Stimulated activated CD8-positive, alpha-beta memory T cell treated with anti-CD3 and anti-CD28 coated beads, Interleukin-4, amount 100 ng/mL, for 24 hours (primary cell): ENCODE data around the gene EPGN.

Experiments used
- DNase-seq: peaks from one replicate; pipeline ENCODE4 v3.0.0-alpha.2; 2020; ENCODE audit warnings: low read depth

EPGN gene

GRCh38 chr4:74308215-74308614, at the start of gene EPGN:
TSS of gene EPGN (plus strand) at chr4:74308470. CDS start at chr4:74308534, 64 bp downstream.
- no peak for DNase-seq

- no peak for DNase-seq
Observed at GRCh38 chr4:74258963-74259362, 49.3 kb upstream of the EPGN start.

DNA sequence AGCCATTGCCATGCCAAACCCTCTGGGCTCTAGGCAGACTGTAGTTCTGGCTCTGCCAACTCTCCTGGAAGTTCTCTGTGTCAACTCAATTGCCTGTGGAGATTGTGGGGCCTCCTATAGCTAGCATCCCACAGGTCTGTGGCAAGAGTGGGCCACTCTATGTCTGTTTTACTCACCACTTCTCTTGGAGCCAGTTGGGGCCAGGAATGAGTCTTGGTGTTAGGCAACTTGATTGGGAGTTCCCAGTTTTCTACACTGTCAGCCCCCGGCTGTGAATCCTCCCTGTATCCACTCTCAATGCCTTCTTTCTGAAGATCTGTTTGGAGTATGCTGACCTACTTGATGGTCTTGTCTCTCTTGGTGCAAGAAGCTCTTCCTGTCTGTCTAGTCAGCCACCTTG, 48.2 kb upstream of the EPGN start:
- DNase-seq: no peak

DNA sequence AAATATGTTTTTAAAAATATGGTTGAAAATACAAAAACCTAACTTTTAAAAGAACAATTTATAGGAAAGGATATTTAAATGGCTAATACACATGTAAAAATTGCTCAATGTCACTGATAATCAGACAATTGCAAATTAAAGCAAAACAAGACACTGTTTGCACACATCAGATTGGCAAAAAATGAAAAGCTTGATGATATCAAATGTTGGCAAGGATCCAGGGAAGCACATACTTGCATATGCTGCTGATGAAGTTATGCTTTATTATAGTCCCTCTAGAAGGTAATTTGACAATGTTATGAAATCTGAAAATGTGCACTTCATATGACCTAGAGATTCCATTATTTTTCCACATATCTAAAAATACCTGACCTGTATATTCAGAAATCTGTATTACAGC, 45.7 kb upstream of the EPGN start:
- no peak for DNase-seq

DNA sequence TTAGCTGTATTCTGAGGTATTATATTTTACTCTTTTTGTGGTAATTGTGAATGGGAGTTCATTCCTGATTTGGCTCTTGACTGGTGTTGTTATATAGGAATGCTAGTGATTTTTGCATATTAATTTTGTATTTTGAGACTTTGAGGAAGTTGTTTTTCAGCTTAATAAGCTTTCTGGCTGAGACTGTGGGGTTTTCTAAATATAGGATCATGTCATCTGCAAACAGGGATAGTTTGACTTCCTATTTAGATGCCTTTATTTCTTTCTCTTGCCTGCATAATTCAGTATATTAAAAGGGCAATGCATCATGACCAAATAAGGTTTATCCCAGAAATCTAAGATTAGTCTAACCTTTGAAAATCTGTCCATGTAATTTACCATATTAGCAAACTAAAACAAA, 44.7 kb upstream of the EPGN start:
- DNase-seq: no peak

DNA sequence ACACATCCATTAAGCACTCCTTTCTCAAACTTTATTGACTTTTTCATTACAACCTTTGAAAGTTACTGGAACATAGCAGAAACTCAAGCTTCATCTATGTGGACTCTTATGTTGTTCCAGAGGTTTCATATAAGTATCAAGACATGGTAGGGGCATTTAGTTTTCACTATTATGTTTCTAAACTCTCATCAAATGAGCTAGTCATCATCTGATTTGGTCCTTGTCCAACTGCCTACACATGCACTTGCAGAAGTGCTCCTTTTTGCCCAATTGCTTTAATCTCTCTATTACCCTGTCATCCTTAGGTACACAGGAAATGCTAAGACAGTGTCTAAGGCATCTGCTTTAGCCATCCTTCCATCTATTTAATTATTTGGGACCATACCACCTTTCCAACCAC, 42.2 kb upstream of the EPGN start:
- DNase-seq: no peak

- DNase-seq: no peak
Observed at GRCh38 chr4:74267998-74268606, 40.2 kb upstream of the EPGN start.

DNA sequence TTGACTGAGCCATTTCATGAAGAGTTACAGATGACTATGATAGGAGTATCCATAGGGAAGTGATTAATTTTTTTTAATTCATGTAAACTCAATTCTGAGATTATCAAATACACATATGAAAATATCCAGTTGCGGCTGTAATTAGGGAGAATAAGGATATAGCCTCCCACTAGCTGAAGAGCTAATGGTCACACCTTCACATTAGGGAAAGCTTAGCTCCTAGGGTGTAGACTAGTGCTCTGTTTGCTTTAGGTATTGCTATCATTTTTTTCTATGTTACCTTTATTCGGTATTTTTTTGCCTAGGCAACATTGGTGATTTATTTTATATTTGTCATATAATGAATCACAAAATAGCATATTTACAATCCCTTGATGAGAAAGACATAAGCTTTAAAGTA, 39.6 kb upstream of the EPGN start:
- no peak for DNase-seq

DNA sequence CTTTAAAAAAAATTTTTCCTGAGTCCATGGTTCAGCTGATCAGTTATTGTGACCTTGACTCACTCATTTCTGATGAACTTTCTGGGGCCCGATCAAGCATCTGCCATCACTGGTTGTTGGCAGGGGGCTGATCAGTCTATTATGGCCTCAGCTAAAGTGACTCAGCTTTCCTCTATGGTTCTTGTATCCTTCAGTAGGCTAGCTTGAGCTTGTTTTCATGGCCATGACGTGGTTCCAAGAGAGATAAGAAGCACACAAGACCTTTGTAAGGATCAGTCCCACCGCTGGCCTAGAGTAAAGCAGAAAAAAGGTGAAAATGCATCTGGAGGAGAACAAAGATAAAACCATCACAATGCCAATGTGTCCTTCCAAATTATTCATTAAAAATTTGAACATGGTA, 29.8 kb upstream of the EPGN start:
- no peak for DNase-seq

DNA sequence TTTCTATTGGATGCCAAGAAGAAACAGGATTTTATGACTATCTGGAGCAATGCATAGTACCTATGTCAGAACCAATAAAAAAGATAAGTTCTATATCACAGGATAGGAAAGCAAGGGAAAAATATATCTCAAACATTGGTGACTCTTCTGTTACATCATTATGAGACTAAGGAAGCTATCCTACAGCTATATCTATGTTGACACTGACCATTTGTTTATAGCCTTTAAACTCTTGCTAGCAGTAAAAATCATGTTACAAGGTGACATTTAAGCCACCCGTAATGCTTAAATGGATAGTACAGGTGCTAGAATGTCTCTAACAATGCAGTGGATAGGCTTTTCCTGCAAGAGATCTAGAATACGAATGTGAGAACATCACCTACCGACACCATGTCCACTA, 28.6 kb upstream of the EPGN start:
- no peak for DNase-seq

DNA sequence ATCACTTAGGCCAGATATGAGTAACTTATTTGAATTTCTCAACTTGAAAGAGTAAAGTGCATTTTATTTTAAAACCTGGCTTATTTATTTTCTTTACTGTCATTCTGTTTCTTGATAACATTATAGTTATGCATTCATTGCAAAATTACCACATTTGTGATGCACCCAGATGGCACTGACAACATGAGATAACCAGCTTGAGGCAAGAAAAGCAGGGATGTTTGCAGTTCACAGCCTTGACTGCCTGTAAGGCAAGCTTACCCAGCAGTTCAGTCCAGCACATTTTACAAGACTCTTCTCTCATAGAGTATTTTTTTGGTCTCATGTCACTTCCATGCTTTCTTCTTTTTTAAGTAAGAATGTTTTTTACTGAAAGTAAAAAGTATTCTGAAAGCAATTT, 25.3 kb upstream of the EPGN start:
- no peak for DNase-seq

DNA sequence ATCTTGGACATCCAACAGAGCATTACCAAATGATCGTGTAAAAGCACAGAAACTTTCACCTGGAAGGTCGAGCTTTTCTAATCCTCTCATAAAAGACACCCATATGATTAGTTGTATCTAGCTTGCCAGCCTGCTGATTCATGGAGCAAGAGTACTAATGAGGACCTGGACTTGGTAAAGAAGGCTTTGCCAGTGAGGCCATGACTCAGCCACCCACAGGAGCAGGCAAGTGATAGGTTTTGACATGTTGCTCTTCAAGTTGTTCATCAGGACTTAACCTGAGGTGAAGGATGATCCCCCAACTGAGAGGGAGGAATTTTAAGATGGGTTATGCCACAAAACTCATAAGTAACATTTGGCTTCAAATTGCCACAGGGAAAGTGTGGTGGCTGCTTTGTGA, 24.7 kb upstream of the EPGN start:
- DNase-seq: no peak

DNA sequence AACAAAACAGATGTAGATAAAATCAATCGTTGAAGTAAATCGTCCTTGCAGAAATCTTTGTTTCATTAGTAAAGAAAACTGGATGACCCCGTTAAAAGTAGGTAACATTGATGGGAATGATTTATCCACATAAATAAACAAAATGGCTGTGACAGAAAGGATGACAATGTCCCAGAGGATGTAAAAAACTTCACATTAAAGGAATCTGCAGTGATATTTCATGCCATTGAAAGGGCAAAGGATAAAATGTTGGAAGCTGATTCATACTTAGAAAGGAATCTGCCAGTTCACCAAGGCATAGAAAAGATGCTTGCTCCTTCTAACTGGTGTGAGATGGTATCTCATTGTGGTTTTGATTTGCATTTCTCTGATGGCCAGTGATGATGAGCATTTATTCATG, 24.2 kb upstream of the EPGN start:
- DNase-seq: no peak

DNA sequence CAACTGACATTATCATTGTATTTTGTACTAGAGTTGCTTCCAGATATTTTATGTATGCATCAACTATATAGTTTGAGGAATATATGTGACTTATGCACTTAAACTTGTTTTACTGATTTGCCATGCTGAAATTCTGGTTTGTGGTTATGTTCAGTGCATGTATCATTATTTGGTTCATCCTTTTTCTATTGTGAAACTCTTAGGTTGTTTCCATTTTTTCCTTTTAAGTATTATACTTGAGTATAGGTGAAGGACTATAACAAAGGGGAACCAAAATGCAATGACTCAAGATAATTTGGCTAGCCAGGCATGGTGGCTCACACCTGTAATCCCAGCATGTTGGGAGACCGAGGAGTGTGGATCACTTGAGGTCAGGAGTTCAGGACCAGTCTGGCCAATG, 21.1 kb upstream of the EPGN start:
- no peak for DNase-seq

DNA sequence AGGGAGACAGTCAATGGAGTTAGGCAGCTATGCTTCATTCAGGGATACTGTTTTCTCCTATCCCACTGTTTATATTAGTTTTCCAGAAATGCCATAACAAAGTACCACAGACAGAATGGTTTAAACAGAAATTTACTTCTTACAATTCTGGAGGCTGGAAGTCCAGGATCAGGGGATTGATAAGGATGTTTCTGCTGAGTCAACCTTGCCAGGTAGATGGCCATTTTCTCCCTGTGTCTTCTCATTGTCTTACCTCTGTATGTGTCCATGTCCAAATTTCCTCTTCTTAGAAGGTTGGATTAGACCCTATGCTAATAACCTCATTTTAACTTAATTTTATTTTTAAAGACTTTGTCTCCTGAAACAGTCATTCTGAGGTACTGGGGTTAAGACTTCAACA, 20.5 kb upstream of the EPGN start:
- DNase-seq: no peak

- no peak for DNase-seq
Observed at GRCh38 chr4:74291471-74291870, 16.8 kb upstream of the EPGN start.

- no peak for DNase-seq
Observed at GRCh38 chr4:74292111-74292870, 16.0 kb upstream of the EPGN start.

DNA sequence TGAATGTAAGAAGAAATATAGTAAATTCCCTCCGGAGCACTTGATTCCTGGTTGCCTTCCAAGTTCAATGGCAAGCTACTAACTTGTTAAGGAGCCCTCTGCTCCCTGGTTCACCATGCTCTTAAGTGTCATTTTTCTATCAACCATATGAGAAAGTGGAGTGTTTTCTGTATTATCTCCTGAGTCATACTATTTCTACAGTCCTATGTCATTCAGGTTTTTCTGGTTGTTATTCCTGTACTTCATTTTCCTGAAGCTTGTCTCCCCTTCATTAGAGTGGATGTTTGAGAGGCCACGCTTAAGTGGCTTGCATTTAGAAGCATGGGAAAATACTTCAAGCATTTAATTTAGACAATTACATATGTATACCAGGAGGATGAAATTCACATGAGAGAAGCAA, 14.7 kb upstream of the EPGN start:
- DNase-seq: no peak

GRCh38 chr4:74294681-74295080, 13.6 kb upstream of the EPGN start:
- DNase-seq: no peak

DNA sequence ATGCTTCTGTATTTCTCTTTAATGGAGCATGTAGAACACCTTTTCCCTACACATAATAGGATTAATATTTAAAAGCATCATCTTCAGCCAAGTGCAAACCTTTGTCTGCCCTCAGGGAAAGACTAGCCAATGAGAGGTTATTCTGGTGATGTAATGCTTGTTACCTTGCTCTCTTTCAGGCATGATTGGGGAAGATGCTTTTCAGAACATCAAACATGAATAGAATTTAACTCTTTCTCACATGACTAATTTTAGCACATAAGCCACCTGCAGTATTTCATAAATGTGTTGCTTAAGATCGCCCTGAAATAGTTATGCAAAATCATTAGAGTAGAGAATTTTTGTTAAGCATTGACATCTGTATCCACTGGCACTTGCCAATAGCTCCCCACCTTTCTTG, 10.7 kb upstream of the EPGN start:
- DNase-seq: no peak

DNA sequence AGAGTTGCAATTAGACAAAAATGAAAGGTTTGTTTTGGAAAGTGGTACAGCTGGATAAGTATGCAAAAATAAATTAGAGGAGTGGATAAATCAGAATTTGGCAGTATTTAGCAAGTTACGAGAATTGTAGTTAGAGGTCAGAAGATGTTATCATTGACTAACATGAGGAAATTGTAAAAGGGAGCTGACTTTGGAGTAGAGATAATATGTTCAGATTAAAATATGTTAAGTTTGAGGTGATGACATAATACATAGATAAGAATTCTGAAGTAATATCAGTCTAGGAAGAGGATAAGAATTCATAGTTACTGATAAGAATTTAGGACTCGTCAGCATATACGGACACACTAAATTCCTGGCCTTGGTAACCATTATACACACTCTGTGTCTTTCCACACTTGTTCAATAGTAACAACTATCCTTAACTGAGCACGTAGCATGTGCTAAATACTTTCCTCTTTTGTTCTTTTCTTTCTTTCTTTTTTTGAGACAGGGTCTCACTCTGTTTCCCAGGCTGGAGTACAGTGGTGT, 4.1 kb upstream of the EPGN start:
- no peak for DNase-seq

DNA sequence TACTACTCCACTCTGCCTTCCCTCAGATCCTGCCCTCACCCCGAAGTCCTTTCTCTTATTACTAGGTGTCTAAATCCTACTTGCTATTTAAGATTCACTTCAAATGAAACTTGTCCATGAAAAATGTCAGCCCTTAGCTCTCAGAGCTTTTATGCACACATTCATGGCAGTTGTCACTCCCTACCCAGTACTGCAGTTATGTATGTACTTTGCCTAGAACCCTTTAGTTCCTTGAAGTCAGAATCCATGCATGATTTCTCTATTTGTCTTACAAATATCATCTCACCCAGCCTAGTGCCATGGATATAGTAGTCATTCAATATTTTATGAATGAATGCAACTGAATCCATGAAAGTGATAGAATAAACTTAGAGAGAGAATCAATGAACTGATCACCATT, 3.3 kb upstream of the EPGN start:
- no peak for DNase-seq

- no peak for DNase-seq
Observed at GRCh38 chr4:74307170-74307569, 1.1 kb upstream of the EPGN start.

GRCh38 chr4:74309223-74309622, 953 bp downstream of the EPGN start:
- DNase-seq: no peak
